Ascending aorta (tissue), 2 donors: Measurements from ENCODE around the gene SUMO3. TPM values are rescaled to one million over a fixed set of nuclear protein-coding genes. Genes with fewer than 3 reads are reported as not detected.

ENCODE experiments used
- DNase-seq, 2 donors: peaks; one replicate each; pipeline ENCODE4 v3.0.0-alpha.2; 2019; ENCODE audit warnings: low spot score in 2 of 2
- H3K27ac ChIP-seq, 2 donors: fragments of 200-600 bp; sonication (generic); one replicate each; pipeline ENCODE4 v1.5.1; 2016 to 2017; ENCODE audit warnings: mild to moderate bottlenecking in 1 of 2
- H3K27me3 ChIP-seq: fragments of 200-600 bp; sonication (generic); one replicate; pipeline ENCODE4 v1.5.1; 2017
- H3K36me3 ChIP-seq, 2 donors: fragments of 200-600 bp; sonication (generic); one replicate each; pipeline ENCODE4 v1.5.1; 2016
- H3K4me1 ChIP-seq, 2 donors: fragments of 200-600 bp; sonication (generic); one replicate each; pipeline ENCODE4 v1.5.1; 2016 to 2017; ENCODE audit warnings: mild to moderate bottlenecking in 1 of 2
- H3K4me3 ChIP-seq, 2 donors: fragments of 200-600 bp; sonication (generic); one replicate each; pipeline ENCODE4 v1.5.1; 2016 to 2017; ENCODE audit warnings: mild to moderate bottlenecking in 1 of 2
- H3K9me3 ChIP-seq, 2 donors: fragments of 200-600 bp; sonication (generic); one replicate each; pipeline ENCODE4 v1.5.1; 2016
- CTCF ChIP-seq, 3 experiments: fragments of 200-600 bp in 2 of 3; fragments of 450-650 bp in 1 of 3; sonication (generic) in 2 of 3; IDR thresholded peaks; one replicate each; pipeline ENCODE4 v1.5.1; 2016 to 2019; ENCODE audit warnings: antibody characterized with exemption in 3 of 3, mild to moderate bottlenecking in 1 of 3, moderate library complexity in 1 of 3
- intact Hi-C: fragments of 100-400 bp; cut with DNase I; formaldehyde crosslinking; loops from one replicate; pipeline ENCODE4 v1.15.1; 2023
- total RNA-seq: library from RNA; depleted of rRNA; stranded (reverse); fragments of >200 nt; gene quantifications from one replicate; pipeline ENCODE4 v1.1.0, GENCODE V29; 2016

The SUMO3 gene
- total RNA-seq, 1 donor from 2014 or later = 69.2 TPM

GRCh38 chr21:44765231-44766013, 52.4 kb downstream of the SUMO3 start:
- DNase-seq = no peak
- Histone ChIP-seq H3K27me3 (no peaks in the 10 kb centered on the region), H3K4me1 (no peaks in the 10 kb centered on the region), H3K9me3 (no peaks in the 10 kb centered on the region), H3K27ac (no peak overlapping the region), H3K36me3 (peaks cover 10 to 13% of the 10 kb centered on the region in 2 donors), H3K4me3 (no peak overlapping the region)
- intact Hi-C loops = no loop called here
- TF ChIP-seq CTCF (IDR thresholded peaks at IDR 0.05) = no peak

GRCh38 chr21:44764319-44765230, 53.3 kb downstream of the SUMO3 start:
- H3K27me3 ChIP-seq = no peaks in the 10 kb centered on the region
- H3K9me3 ChIP-seq = no peaks in the 10 kb centered on the region
- intact Hi-C loops = no loop called here
- H3K27ac ChIP-seq = no peak overlapping the region
- TF ChIP-seq CTCF (IDR thresholded peaks at IDR 0.05) = no peak
- H3K4me1 ChIP-seq = no peaks in the 10 kb centered on the region
- DNase-seq = no peak
- H3K4me3 ChIP-seq = no peak overlapping the region
- peaks cover 2 to 7% of the 10 kb centered on the region in 2 donors for H3K36me3 ChIP-seq

GRCh38 chr21:44763451-44764318, 54.2 kb downstream of the SUMO3 start:
- Histone ChIP-seq H3K9me3 (no peaks in the 10 kb centered on the region), H3K4me3 (no peak overlapping the region), H3K27me3 (no peaks in the 10 kb centered on the region), H3K4me1 (no peaks in the 10 kb centered on the region), H3K27ac (no peak overlapping the region), H3K36me3 (peaks cover 0 to 4% of the 10 kb centered on the region in 2 donors)
- TF ChIP-seq CTCF (IDR thresholded peaks at IDR 0.05) = no peak
- intact Hi-C loops = no loop called here
- no peak for DNase-seq

GRCh38 chr21:44763050-44763378, 54.8 kb downstream of the SUMO3 start:
- Histone ChIP-seq H3K36me3 (no peaks in the 10 kb centered on the region), H3K4me3 (no peak overlapping the region), H3K27ac (no peak overlapping the region), H3K27me3 (no peaks in the 10 kb centered on the region), H3K9me3 (no peaks in the 10 kb centered on the region), H3K4me1 (no peaks in the 10 kb centered on the region)
- intact Hi-C loops = no loop called here
- TF ChIP-seq CTCF (IDR thresholded peaks at IDR 0.05) = no peak
- peak in 1 of 2 donors; percentile 50 for DNase-seq
